ENCODE measurements around the gene VWDE. TPM values are rescaled to one million over a fixed set of nuclear protein-coding genes. Genes with fewer than 3 reads are reported as not detected.

Gene VWDE
- total RNA-seq, 1 donor: 0.09 TPM

- H3K4me3 ChIP-seq (ENCODE audit: low read depth, low read length): no peak overlapping the region
- DNase-seq (ENCODE audit: low read depth): no peak
- TF ChIP-seq CTCF (IDR thresholded peaks at IDR 0.05; ENCODE audit: insufficient read depth, low read length): no peak
Observed at GRCh38 chr7:12369072-12369471, 34.6 kb downstream of the VWDE start.

- no peak for TF ChIP-seq CTCF (IDR thresholded peaks at IDR 0.05; ENCODE audit: insufficient read depth, low read length)
- no peak overlapping the region for H3K4me3 ChIP-seq (ENCODE audit: low read depth, low read length)
- no peak for DNase-seq (ENCODE audit: low read depth)
Observed at GRCh38 chr7:12360948-12361347, 42.7 kb downstream of the VWDE start.

- no peak for TF ChIP-seq CTCF (IDR thresholded peaks at IDR 0.05; ENCODE audit: insufficient read depth, low read length)
- H3K4me3 ChIP-seq (ENCODE audit: low read depth, low read length): no peak overlapping the region
- DNase-seq (ENCODE audit: low read depth): peak; percentile 1
Observed at GRCh38 chr7:12358694-12359093, 45.0 kb downstream of the VWDE start.

GRCh38 chr7:12357508-12357907, 46.2 kb downstream of the VWDE start:
- H3K4me3 ChIP-seq (ENCODE audit: low read depth, low read length): no peak overlapping the region
- DNase-seq (ENCODE audit: low read depth): no peak
- TF ChIP-seq CTCF (IDR thresholded peaks at IDR 0.05; ENCODE audit: insufficient read depth, low read length): no peak

GRCh38 chr7:12351843-12352242, 51.8 kb downstream of the VWDE start:
- TF ChIP-seq CTCF (IDR thresholded peaks at IDR 0.05; ENCODE audit: insufficient read depth, low read length): no peak

GRCh38 chr7:12350971-12351370, 52.7 kb downstream of the VWDE start:
- no peak overlapping the region for H3K4me3 ChIP-seq (ENCODE audit: low read depth, low read length)
- no peak for TF ChIP-seq CTCF (IDR thresholded peaks at IDR 0.05; ENCODE audit: insufficient read depth, low read length)
- no peak for DNase-seq (ENCODE audit: low read depth)

More at GRCh38 chr7:12351843-12352242, 51.8 kb downstream of the VWDE start:
- DNase-seq (ENCODE audit: low read depth): no peak
- H3K4me3 ChIP-seq (ENCODE audit: low read depth, low read length): no peak overlapping the region

- no peak for DNase-seq (ENCODE audit: low read depth)
- no peak overlapping the region for H3K4me3 ChIP-seq (ENCODE audit: low read depth, low read length)
- no peak for TF ChIP-seq CTCF (IDR thresholded peaks at IDR 0.05; ENCODE audit: insufficient read depth, low read length)
Observed at GRCh38 chr7:12337095-12337494, 66.6 kb downstream of the VWDE start.
